ENCODE data around the gene BCAT1. TPM values are rescaled to one million over a fixed set of nuclear protein-coding genes. Genes with fewer than 3 reads are reported as not detected.
"Not testable (repeated sequence)": the region's sequence is repeated elsewhere in the genome, so short reads cannot be mapped to it uniquely, and the experiment has no call there.

BCAT1 gene
- total RNA-seq, 1 experiment from 2014 or later, result 5.8 TPM

GRCh38 chr12:24809306-24809705, 139.6 kb downstream of the BCAT1 start:
- H3K4me1 ChIP-seq (ENCODE audit: control insufficient read depth, insufficient read depth, low read length); H3K27me3 ChIP-seq (ENCODE audit: control insufficient read depth, insufficient read depth, low read length); in situ Hi-C loops (cut with HindIII; ENCODE audit: low pct_unique_long_range_greater_than_20kb, low sequenced_read_pairs); DNase-seq (ENCODE audit: low read depth, low spot score); intact Hi-C loops (cut with micrococcal nuclease; ENCODE audit: unreplicated experiment); H3K27ac ChIP-seq (ENCODE audit: low read length); H3K36me3 ChIP-seq (ENCODE audit: control insufficient read depth, insufficient read depth, low read length); H3K4me3 ChIP-seq (ENCODE audit: low read depth in 2 of 2, low read length in 2 of 2); POLR2A ChIA-PET; CTCF ChIA-PET; ATAC-seq; H3K9me3 ChIP-seq (ENCODE audit: control insufficient read depth, insufficient read depth, low read depth, low read length); BruUV-seq (replicated peaks): not testable (repeated sequence)

GRCh38 chr12:24808651-24809050, 140.2 kb downstream of the BCAT1 start:
- no TSS peak for BruUV-seq (replicated peaks)
- Histone ChIP-seq H3K9me3 (ENCODE audit: control insufficient read depth, insufficient read depth, low read depth, low read length) (no peaks in the 10 kb centered on the region), H3K4me1 (ENCODE audit: control insufficient read depth, insufficient read depth, low read length) (no peaks in the 10 kb centered on the region), H3K36me3 (ENCODE audit: control insufficient read depth, insufficient read depth, low read length) (no peaks in the 10 kb centered on the region), H3K4me3 (ENCODE audit: low read depth in 2 of 2, low read length in 2 of 2) (no peak overlapping the region), H3K27ac (ENCODE audit: low read length) (no peak overlapping the region), H3K27me3 (ENCODE audit: control insufficient read depth, insufficient read depth, low read length) (no peaks in the 10 kb centered on the region)
- DNase-seq (ENCODE audit: low read depth, low spot score) (no peak), ATAC-seq (no peak)
- in situ Hi-C loops (cut with HindIII; ENCODE audit: low pct_unique_long_range_greater_than_20kb, low sequenced_read_pairs) (no loop called here), intact Hi-C loops (cut with micrococcal nuclease; ENCODE audit: unreplicated experiment) (no loop called here)
- POLR2A ChIA-PET, result interaction anchor here (0.7 kb wide), 1 partner anchor 48 kb away, joined by 8 read pairs; no protein-coding TSS in a partner anchor
- CTCF ChIA-PET, result no interaction called here
- TF ChIP-seq REST (IDR thresholded peaks at IDR 0.05; ENCODE audit: insufficient read depth in 1 of 2, low read depth in 2 of 2, low read length in 1 of 2) (no peak), SIN3A (IDR thresholded peaks at IDR 0.05; ENCODE audit: borderline replicate concordance, insufficient read depth, low read depth, low read length) (no peak), TCF7L2 (IDR thresholded peaks at IDR 0.05; ENCODE audit: low read depth, low read length) (no peak), POLR2AphosphoS5 (IDR thresholded peaks at IDR 0.05; ENCODE audit: low read depth, low read length) (no peak), CTCF (IDR thresholded peaks at IDR 0.05) (no peak)

GRCh38 chr12:24806386-24806785, 142.5 kb downstream of the BCAT1 start:
- ATAC-seq (no peak), DNase-seq (ENCODE audit: low read depth, low spot score) (no peak)
- no peaks in the 10 kb centered on the region for H3K27me3 ChIP-seq (ENCODE audit: control insufficient read depth, insufficient read depth, low read length)
- H3K27ac ChIP-seq (ENCODE audit: low read length), result no peak overlapping the region
- in situ Hi-C loops (cut with HindIII; ENCODE audit: low pct_unique_long_range_greater_than_20kb, low sequenced_read_pairs), result no loop called here
- H3K9me3 ChIP-seq (ENCODE audit: control insufficient read depth, insufficient read depth, low read depth, low read length), result peaks cover 4% of the 10 kb centered on the region; the same call in 1 of the 2 replicates
- TF ChIP-seq TCF7L2 (IDR thresholded peaks at IDR 0.05; ENCODE audit: low read depth, low read length) (no peak), CTCF (IDR thresholded peaks at IDR 0.05) (no peak), POLR2AphosphoS5 (IDR thresholded peaks at IDR 0.05; ENCODE audit: low read depth, low read length) (no peak), REST (IDR thresholded peaks at IDR 0.05; ENCODE audit: insufficient read depth in 1 of 2, low read depth in 2 of 2, low read length in 1 of 2) (no peak), SIN3A (IDR thresholded peaks at IDR 0.05; ENCODE audit: borderline replicate concordance, insufficient read depth, low read depth, low read length) (no peak)
- H3K4me1 ChIP-seq (ENCODE audit: control insufficient read depth, insufficient read depth, low read length), result no peaks in the 10 kb centered on the region
- intact Hi-C loops (cut with micrococcal nuclease; ENCODE audit: unreplicated experiment), result no loop called here
- CTCF ChIA-PET, result no interaction called here
- no TSS peak for BruUV-seq (replicated peaks)
- no peak overlapping the region for H3K4me3 ChIP-seq (ENCODE audit: low read depth in 2 of 2, low read length in 2 of 2)
- POLR2A ChIA-PET, result interaction anchor here (0.5 kb wide), 1 partner anchor 8 kb away, joined by 3 read pairs; no protein-coding TSS in a partner anchor
- no peaks in the 10 kb centered on the region for H3K36me3 ChIP-seq (ENCODE audit: control insufficient read depth, insufficient read depth, low read length)
